HepG2 (cell line): Measurements from ENCODE around the gene IGFBP6. TPM values are rescaled to one million over a fixed set of nuclear protein-coding genes. Genes with fewer than 3 reads are reported as not detected.

ENCODE experiments used
- ADNP ChIP-seq: sonication (generic); formaldehyde crosslinking; IDR thresholded peaks from 2 replicates; pipeline ENCODE4 v1.4.0; 2020; ENCODE audit warnings: missing genetic modification reagents
- ETV5 ChIP-seq: IDR thresholded peaks from 2 replicates; pipeline ENCODE4 v1.6.1; 2018; ENCODE audit warnings: missing biosample characterization, missing genetic modification reagents, inconsistent platforms, borderline replicate concordance
- HMG20A ChIP-seq: IDR thresholded peaks from 2 replicates; pipeline ENCODE4 v1.6.1; 2016; ENCODE audit warnings: borderline replicate concordance
- KDM5A ChIP-seq: fragments of 200-600 bp; sonication (generic); IDR thresholded peaks from 2 replicates; pipeline ENCODE4 v1.7.0; 2018; ENCODE audit warnings: antibody characterized with exemption, mild to moderate bottlenecking, low read length, borderline replicate concordance
- KLF13 ChIP-seq: sonication (generic); formaldehyde crosslinking; IDR thresholded peaks from 2 replicates; pipeline ENCODE4 v1.4.0; 2020; ENCODE audit warnings: mild to moderate bottlenecking, missing genetic modification reagents
- MTF2 ChIP-seq: sonication (generic); formaldehyde crosslinking; IDR thresholded peaks from 2 replicates; pipeline ENCODE4 v1.5.0; 2020; ENCODE audit warnings: missing genetic modification reagents, borderline replicate concordance
- NAIF1 ChIP-seq: sonication (generic); formaldehyde crosslinking; IDR thresholded peaks from 2 replicates; pipeline ENCODE4 v1.5.0; 2020; ENCODE audit warnings: mild to moderate bottlenecking, missing genetic modification reagents, borderline replicate concordance
- SALL2 ChIP-seq: sonication (generic); formaldehyde crosslinking; IDR thresholded peaks from 2 replicates; pipeline ENCODE4 v1.8.1; 2023; ENCODE audit warnings: mild to moderate bottlenecking, missing genetic modification reagents, inconsistent platforms
- SIN3A ChIP-seq: IDR thresholded peaks from 2 replicates; pipeline ENCODE4 v1.6.1; 2011; ENCODE audit warnings: low read depth, mild to moderate bottlenecking, control low read depth, low read length, borderline replicate concordance
- TOE1 ChIP-seq: sonication (generic); formaldehyde crosslinking; IDR thresholded peaks from 2 replicates; pipeline ENCODE4 v1.4.0; 2020; ENCODE audit warnings: mild to moderate bottlenecking, missing genetic modification reagents
- ZMYM3 ChIP-seq: sonication (generic); formaldehyde crosslinking; IDR thresholded peaks from 2 replicates; pipeline ENCODE4 v1.5.1; 2020; ENCODE audit warnings: mild to moderate bottlenecking, missing genetic modification reagents
- ZNF296 ChIP-seq: sonication (generic); formaldehyde crosslinking; conservative IDR thresholded peaks from 2 replicates; pipeline ENCODE4 v1.5.0; 2020; ENCODE audit warnings: mild to moderate bottlenecking, missing genetic modification reagents
- ZNF337 ChIP-seq: sonication (generic); formaldehyde crosslinking; IDR thresholded peaks from 2 replicates; pipeline ENCODE4 v1.5.1; 2020; ENCODE audit warnings: missing genetic modification reagents, low read depth, mild to moderate bottlenecking, borderline replicate concordance
- ZNF343 ChIP-seq: sonication (generic); formaldehyde crosslinking; IDR thresholded peaks from 2 replicates; pipeline ENCODE4 v1.4.0; 2020; ENCODE audit warnings: mild to moderate bottlenecking, missing genetic modification reagents
- ZNF430 ChIP-seq: sonication (generic); formaldehyde crosslinking; IDR thresholded peaks from 2 replicates; pipeline ENCODE4 v1.9.0; 2021; ENCODE audit warnings: mild to moderate bottlenecking, missing genetic modification reagents
- ZNF773 ChIP-seq: sonication (generic); formaldehyde crosslinking; IDR thresholded peaks from 2 replicates; pipeline ENCODE4 v1.4.0; 2020; ENCODE audit warnings: missing genetic modification reagents, borderline replicate concordance
- ZNF781 ChIP-seq: sonication (generic); formaldehyde crosslinking; IDR thresholded peaks from 2 replicates; pipeline ENCODE4 v1.5.1; 2020; ENCODE audit warnings: borderline replicate concordance, mild to moderate bottlenecking, missing genetic modification reagents; ENCODE audit errors: not compliant biosample characterization
- polyA plus RNA-seq, 8 experiments: library from polyadenylated mRNA; depleted of rRNA in 3 of 8; stranded (reverse) in 7 of 8; unstranded in 1 of 8; fragments of >200 nt; fragmentation: Illumina TruSeq in 4 of 8; extraction: Trizol in 4 of 8; gene quantifications; 2 replicates each; pipeline versions ENCODE4 v1.2.1 to v1.2.3, GENCODE V29; 2011 to 2016; ENCODE audit warnings: low read depth in 4 of 8, missing spikeins in 1 of 8, mixed read lengths in 1 of 8; ENCODE audit not compliant: insufficient read depth in 1 of 8
- total RNA-seq, 5 experiments: library from RNA; depleted of rRNA; stranded (reverse); fragments of >200 nt; fragmentation: Illumina TruSeq; extraction: Trizol; gene quantifications; 2 replicates each; pipeline ENCODE4 v1.2.3, GENCODE V29; 2016; ENCODE audit warnings: low read depth in 1 of 5
- TF ChIP-seq, protein P1 (sequence below): sonication (generic); formaldehyde crosslinking; IDR thresholded peaks from 2 replicates; pipeline ENCODE4 v1.9.0; 2022; ENCODE audit warnings: low read depth, missing genetic modification reagents
- TF ChIP-seq, protein P2 (sequence below): sonication (generic); formaldehyde crosslinking; IDR thresholded peaks from 2 replicates; pipeline ENCODE4 v1.8.0; 2022; ENCODE audit warnings: missing genetic modification reagents, mild to moderate bottlenecking, moderate library complexity, borderline replicate concordance
- TF ChIP-seq, protein P3 (sequence below): sonication (generic); formaldehyde crosslinking; IDR thresholded peaks from 2 replicates; pipeline ENCODE4 v1.4.0; 2020; ENCODE audit warnings: missing genetic modification reagents, borderline replicate concordance
- TF ChIP-seq, protein P4 (sequence below): fragments of 450-650 bp; IDR thresholded peaks from 2 replicates; pipeline ENCODE4 v1.6.1; 2017

The IGFBP6 gene
- total and polyA plus RNA-seq, 2 of the 13 experiments (the other 11 are each of a cell fraction or from before 2014, with no cell fraction given), result 3.9 to 25.2 TPM

DNA sequence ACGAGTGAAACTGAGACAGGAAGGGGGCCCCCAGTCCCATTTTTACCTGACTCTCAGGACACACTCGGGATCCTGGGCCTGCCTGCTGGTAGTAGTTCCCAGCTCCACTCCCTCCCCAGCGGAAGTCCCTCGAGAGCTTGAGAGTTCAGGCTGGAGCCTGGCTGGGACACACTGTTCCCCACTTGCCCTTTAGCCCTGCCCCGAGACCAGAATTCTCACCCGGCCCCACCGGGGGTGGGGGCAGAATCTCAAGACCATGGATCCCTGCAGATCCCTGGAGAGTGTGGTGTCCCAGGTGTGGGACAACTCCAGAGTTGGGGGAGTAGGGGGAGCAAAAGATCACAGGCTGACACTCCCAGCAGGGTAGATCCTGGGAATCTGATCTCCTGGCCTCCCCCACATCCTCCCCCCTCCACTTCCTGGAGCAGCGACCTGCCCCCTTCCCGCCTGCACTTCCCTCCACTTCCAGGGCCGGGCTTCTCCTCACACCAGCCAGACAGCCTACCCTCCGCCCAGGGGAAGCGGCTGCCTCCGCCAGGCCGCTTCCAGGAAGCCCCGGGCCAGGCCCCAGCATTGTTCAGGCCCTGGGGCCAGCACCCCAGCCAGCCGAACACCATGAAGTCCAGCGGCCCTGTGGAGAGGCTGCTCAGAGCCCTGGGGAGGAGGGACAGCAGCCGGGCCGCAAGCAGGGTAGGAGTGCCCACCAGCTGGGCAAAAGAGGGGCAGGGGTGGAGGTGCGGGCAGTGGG, 47.7 kb upstream of the IGFBP6 start, which contains the start of gene TNS2 (continued):
- TF ChIP-seq TOE1 (CRISPR knock-in tag), result no peak
- 0 out of 2 replicates have a peak, but pooled peaks have one; percentile 11 for TF ChIP-seq ZMYM3 (CRISPR knock-in tag)
- TF ChIP-seq ZNF343 (CRISPR knock-in tag), result peak; percentile 88
- TF ChIP-seq, protein P1, sequence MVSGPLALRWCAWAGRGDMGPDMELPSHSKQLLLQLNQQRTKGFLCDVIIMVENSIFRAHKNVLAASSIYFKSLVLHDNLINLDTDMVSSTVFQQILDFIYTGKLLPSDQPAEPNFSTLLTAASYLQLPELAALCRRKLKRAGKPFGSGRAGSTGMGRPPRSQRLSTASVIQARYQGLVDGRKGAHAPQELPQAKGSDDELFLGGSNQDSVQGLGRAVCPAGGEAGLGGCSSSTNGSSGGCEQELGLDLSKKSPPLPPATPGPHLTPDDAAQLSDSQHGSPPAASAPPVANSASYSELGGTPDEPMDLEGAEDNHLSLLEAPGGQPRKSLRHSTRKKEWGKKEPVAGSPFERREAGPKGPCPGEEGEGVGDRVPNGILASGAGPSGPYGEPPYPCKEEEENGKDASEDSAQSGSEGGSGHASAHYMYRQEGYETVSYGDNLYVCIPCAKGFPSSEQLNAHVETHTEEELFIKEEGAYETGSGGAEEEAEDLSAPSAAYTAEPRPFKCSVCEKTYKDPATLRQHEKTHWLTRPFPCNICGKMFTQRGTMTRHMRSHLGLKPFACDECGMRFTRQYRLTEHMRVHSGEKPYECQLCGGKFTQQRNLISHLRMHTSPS (CRISPR knock-in tag), result peak; percentile 55; the same call in 1 of the 2 replicates
- no peak for TF ChIP-seq ZNF296 (CRISPR knock-in tag)
- peak; percentile 50 for TF ChIP-seq KLF13 (CRISPR knock-in tag)
- TF ChIP-seq, protein P2, sequence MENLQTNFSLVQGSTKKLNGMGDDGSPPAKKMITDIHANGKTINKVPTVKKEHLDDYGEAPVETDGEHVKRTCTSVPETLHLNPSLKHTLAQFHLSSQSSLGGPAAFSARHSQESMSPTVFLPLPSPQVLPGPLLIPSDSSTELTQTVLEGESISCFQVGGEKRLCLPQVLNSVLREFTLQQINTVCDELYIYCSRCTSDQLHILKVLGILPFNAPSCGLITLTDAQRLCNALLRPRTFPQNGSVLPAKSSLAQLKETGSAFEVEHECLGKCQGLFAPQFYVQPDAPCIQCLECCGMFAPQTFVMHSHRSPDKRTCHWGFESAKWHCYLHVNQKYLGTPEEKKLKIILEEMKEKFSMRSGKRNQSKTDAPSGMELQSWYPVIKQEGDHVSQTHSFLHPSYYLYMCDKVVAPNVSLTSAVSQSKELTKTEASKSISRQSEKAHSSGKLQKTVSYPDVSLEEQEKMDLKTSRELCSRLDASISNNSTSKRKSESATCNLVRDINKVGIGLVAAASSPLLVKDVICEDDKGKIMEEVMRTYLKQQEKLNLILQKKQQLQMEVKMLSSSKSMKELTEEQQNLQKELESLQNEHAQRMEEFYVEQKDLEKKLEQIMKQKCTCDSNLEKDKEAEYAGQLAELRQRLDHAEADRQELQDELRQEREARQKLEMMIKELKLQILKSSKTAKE (CRISPR knock-in tag), result 0 out of 2 replicates have a peak, but pooled peaks have one; percentile 51
- peak; percentile 94 for TF ChIP-seq ZNF430 (CRISPR knock-in tag)
- TF ChIP-seq ADNP, result no peak
- TF ChIP-seq MTF2 (CRISPR knock-in tag), result no peak
- no peak for TF ChIP-seq HMG20A (CRISPR knock-in tag)
- TF ChIP-seq ETV5 (CRISPR knock-in tag), result peak; percentile 79
- no peak for TF ChIP-seq KDM5A
- TF ChIP-seq ZNF773, result no peak
- no peak for TF ChIP-seq NAIF1 (CRISPR knock-in tag)
- TF ChIP-seq SIN3A, result peak; percentile 72; the same call in 1 of the 2 replicates
- TF ChIP-seq, protein P3, sequence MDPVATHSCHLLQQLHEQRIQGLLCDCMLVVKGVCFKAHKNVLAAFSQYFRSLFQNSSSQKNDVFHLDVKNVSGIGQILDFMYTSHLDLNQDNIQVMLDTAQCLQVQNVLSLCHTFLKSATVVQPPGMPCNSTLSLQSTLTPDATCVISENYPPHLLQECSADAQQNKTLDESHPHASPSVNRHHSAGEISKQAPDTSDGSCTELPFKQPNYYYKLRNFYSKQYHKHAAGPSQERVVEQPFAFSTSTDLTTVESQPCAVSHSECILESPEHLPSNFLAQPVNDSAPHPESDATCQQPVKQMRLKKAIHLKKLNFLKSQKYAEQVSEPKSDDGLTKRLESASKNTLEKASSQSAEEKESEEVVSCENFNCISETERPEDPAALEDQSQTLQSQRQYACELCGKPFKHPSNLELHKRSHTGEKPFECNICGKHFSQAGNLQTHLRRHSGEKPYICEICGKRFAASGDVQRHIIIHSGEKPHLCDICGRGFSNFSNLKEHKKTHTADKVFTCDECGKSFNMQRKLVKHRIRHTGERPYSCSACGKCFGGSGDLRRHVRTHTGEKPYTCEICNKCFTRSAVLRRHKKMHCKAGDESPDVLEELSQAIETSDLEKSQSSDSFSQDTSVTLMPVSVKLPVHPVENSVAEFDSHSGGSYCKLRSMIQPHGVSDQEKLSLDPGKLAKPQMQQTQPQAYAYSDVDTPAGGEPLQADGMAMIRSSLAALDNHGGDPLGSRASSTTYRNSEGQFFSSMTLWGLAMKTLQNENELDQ (CRISPR knock-in tag), result no peak
- peak; percentile 31 for TF ChIP-seq ZNF781 (CRISPR knock-in tag)
- TF ChIP-seq SALL2, result no peak
- TF ChIP-seq ZNF337 (CRISPR knock-in tag), result no peak
- TF ChIP-seq, protein P4, sequence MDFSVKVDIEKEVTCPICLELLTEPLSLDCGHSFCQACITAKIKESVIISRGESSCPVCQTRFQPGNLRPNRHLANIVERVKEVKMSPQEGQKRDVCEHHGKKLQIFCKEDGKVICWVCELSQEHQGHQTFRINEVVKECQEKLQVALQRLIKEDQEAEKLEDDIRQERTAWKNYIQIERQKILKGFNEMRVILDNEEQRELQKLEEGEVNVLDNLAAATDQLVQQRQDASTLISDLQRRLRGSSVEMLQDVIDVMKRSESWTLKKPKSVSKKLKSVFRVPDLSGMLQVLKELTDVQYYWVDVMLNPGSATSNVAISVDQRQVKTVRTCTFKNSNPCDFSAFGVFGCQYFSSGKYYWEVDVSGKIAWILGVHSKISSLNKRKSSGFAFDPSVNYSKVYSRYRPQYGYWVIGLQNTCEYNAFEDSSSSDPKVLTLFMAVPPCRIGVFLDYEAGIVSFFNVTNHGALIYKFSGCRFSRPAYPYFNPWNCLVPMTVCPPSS, result no peak
